Activated CD4-positive, alpha-beta T cell treated with anti-CD3 and anti-CD28 coated beads, Interleukin-2, amount 50 U/mL, for 4 hours (primary cell): Measurements from ENCODE around the gene ZMYND15.

Source experiments
- DNase-seq, 2 experiments: peaks; one replicate each; pipeline ENCODE4 v3.0.0-alpha.2; 2020

ZMYND15 gene

DNA sequence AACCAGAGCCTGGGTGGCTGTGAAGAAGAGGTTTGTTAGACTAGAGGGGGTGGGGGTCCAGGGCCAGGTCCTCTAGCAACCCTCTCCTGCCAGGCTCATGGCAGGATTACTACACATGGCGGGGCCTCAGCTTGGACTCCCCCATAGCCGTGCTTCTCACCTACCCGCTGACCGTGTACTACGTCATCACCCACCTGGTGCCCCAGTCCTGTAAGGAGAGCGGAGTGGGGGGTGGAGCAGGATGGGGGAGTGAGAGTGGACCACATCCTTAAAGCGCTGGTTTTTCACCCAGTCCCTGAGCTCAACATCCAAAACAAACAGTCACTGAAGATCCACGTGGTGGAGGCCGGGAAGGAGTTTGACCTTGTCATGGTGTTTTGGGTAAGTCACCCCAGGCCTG, 4.3 kb downstream of the ZMYND15 start:
- no peak for DNase-seq

- DNase-seq: no peak
Observed at GRCh38 chr17:4744999-4745969, 5.7 kb downstream of the ZMYND15 start.

GRCh38 chr17:4747847-4748246, 8.2 kb downstream of the ZMYND15 start:
- DNase-seq: no peak

- DNase-seq: no peak
Observed at GRCh38 chr17:4748686-4749085, 9.1 kb downstream of the ZMYND15 start.

- DNase-seq: no peak
Observed at GRCh38 chr17:4750606-4751005, 11.0 kb downstream of the ZMYND15 start.

- no peak for DNase-seq
Observed at GRCh38 chr17:4751932-4752331, 12.3 kb downstream of the ZMYND15 start.

GRCh38 chr17:4753392-4753791, 13.8 kb downstream of the ZMYND15 start:
- DNase-seq: no peak

DNA sequence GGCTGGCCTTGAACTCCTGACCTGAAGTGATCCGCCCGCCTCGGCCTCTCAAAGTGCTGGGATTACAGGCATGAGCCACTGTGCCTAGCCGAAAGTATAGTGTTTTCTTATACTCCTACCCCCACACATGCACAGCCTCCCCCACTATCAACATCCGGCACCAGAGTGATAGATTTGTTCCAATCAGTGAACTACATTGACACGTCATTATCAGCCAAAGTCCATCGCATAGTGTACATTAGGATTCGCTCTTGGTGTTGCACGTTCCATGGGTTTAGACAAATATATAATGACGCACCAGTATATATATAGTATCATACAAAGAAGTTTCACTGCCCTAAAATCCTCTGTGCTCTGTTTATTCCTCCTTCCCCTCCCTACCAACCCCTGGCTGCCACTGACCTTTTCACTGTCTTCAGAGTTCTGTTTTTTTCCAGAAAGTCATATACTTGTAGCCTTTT, 20.2 kb downstream of the ZMYND15 start:
- no peak for DNase-seq

DNA sequence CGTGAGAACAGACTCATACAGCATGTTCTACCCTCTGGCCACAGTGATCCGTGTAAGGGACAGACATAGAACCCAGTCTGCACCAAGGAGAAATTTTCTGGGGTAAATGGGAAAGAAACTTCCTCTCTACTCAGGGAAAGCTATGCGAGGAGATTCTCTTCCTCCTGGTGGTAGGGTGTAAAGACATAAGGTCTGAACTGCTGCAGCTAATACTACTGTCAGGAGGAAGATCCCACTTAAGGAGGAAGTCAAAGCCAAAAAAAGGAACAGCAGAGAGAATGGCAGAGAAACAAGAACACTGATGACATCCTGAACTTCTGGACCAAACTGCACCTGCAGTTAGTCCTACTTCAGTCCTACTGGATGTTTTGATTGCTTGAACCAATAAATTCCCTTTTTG, 25.0 kb downstream of the ZMYND15 start:
- DNase-seq: no peak

- no peak for DNase-seq
Observed at GRCh38 chr17:4766201-4766600, 26.6 kb downstream of the ZMYND15 start.

DNA sequence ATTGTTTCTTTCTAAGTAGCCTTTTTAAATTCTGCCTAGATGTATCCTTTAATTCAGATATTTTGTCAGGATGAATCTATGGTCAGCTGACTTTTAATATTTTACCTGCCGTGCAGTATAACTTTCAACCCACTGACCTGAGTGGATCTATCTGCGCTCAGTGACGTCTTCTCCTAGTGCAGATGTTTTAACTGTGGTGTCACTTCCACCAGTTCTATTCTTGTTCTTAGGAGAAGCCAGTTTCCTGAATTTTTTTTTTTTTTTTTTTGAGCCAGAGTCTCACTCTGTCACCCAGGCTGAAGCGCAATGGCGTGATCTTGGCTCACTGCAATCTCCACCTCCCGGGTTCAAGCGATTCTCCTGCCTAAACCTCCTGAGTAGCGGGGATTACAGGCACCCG, 27.1 kb downstream of the ZMYND15 start:
- no peak for DNase-seq

- DNase-seq: no peak
Observed at GRCh38 chr17:4768298-4768697, 28.7 kb downstream of the ZMYND15 start.

GRCh38 chr17:4769628-4770027, 30.0 kb downstream of the ZMYND15 start:
- no peak for DNase-seq

DNA sequence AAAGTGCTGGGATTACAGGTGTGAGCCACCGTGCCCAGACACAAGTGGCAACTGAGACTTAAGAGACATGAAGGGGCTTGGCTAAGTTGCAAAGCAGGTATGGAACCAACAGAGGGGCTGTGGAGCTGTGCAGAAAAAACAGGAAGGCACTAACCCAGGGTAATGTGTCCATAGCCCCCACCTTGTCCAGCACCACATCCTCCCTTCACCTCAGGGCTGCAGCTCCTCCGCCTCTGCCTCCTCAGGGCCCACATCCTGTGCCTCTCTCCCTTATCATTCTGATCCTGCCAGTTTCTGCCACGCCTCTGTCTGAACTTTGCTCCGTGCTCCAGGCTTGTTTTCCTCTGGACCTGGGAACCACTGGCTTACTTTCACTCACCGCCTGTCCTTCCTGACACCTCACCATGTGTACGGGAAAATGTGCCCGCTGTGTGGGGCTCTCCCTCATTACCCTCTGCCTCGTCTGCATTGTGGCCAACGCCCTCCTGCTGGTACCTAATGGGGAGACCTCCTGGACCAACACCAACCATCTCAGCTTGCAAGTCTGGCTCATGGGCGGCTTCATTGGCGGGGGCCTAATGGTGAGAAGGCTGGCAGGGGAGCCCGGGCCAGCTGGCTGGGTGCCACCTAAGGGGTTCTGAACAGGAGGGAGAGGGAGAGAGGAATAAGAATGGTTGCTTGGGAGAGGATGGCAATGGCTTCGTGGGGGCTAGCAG, 32.0 kb downstream of the ZMYND15 start, which contains the start of gene TM4SF5:
Gene TM4SF5, plus strand, starts transcription at position 368 of the 716 bp plus-strand sequence. Its CDS starts 37 bp downstream, at position 405.
- DNase-seq: no peak

GRCh38 chr17:4772235-4772613, 32.6 kb downstream of the ZMYND15 start:
- DNase-seq: no peak

DNA sequence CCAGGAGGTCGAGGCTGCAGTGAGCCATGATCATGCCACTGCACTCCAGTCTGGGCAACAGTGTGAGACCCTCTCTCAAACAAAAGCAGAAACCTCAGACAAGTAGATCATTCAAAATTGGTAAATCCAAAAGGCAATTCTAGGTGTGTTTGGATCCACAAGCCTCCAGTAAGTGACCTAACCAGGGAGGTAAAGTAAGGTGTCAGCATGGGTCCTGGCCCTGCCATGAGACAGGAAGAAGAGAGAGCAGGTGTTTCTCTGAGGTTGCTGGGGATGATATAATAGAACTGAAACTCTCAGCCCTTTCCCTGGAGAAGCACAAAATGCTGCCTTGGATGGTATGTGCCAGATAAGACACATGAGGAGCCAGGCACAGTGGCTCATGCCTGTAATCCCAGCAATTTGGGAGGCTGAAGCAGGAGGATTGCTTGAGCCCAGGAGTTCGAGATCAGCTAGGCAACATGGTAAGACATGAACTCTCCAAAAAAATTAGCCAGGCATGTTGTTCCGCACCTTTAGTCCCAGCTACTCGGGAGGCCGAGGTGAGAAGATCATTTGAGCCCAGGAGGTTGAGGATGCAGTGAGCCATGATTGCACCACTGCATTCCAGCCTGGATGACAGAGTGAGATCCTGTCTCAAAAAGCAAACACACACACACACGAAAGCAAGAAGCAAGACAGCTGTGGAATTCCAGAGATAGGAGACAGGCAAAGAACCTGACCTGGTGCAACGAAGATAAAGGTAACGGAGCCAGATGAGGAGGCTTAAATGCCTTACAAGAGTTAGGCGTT, 38.5 kb downstream of the ZMYND15 start:
- DNase-seq: no peak

DNA sequence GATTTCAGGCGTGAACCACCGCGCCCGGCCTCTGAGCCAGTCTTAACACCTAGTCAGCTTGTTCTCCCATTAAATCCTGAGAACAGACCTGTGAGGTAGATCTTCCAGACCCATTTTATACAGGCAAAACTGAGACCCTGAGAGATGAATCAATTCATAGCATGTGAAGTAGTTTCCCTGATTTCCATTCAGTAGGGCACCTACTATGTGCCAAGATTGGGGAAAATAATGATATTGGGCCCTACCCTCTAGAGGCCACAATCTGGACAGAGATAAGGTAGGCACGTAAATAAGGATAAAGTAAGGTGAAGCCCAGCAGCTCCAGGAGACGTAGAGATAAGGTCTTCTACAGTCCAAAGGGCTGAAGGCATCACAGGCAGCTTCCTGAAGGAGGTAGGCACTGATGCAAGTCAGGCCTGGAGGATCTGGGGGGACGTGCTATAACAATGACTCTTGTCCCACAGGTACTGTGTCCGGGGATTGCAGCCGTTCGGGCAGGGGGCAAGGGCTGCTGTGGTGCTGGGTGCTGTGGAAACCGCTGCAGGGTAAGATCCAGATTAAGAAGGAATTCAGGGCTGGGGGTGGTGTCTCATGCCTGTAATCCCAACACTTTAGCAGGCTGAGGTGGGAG, 40.8 kb downstream of the ZMYND15 start:
- DNase-seq: no peak

- no peak for DNase-seq
Observed at GRCh38 chr17:4782652-4783051, 43.0 kb downstream of the ZMYND15 start.

- DNase-seq: no peak
Observed at GRCh38 chr17:4785311-4786105, 45.9 kb downstream of the ZMYND15 start.

DNA sequence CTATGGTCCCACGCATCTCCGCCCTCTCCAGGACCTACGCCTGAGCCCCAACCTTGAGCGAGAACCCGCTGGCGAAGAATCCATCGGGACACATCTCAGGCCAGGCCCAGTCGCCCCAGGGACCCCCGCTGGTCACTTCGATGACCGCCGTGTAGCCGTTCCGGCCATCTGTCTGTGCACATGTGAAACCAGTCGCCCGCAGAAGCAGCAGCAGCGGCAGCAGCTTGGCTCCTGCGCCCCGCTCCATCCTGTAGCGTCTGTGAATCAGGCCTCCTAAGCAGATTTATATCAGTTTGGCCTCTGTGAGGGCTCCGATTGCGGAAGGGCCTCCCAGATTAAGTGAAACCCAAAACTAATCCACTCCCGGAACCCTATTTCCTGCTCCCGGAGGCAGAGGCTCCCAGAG, 46.5 kb downstream of the ZMYND15 start, which contains the start of gene VMO1:
Gene VMO1, minus strand, starts transcription at position 259 of the 406 bp plus-strand sequence. Its CDS starts 12 bp downstream, at position 247.
- DNase-seq: no peak

DNA sequence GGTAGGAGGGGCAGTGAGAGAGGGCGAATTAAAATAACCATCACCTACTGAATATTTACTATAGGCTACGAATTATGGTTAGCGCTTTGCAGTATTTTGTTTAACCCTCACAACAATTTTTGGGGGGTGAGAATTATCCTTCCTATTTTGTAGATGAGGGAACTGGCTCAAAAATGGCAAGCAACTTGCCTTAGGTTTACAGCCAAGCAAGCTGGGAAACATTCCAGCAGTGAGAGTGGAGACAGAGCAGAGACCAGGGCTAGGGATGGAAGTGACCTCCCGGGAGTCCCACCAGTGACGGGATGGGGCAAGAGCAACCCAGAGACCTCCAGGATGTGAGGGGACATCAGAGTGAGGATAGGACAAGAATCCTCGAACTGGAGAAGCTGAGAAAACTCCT, 46.9 kb downstream of the ZMYND15 start:
- DNase-seq: no peak
